H1 (cell line): ENCODE measurements around the gene RAB3IL1. TPM values are rescaled to one million over a fixed set of nuclear protein-coding genes. Genes with fewer than 3 reads are reported as not detected.

Source experiments
- CTCF ChIA-PET: fragments of 300-600 bp; sonication (Branson Sonifier 250); formaldehyde crosslinking; loops from one replicate; lab custom pipeline; 2021; ENCODE audit not compliant: partially characterized antibody; lab: Charles Lee
- POLR2A ChIA-PET: fragments of 300-600 bp; sonication (Branson Sonifier 250); formaldehyde crosslinking; loops from one replicate; lab custom pipeline; 2021; ENCODE audit warnings: inconsistent platforms; ENCODE audit not compliant: partially characterized antibody; lab: Charles Lee
- DNase-seq, 2 experiments: peaks; one replicate each; pipeline versions ENCODE4 v3.0.0 to v3.0.0-alpha.2; 2010 to 2022; ENCODE audit warnings: low spot score in 2 of 2, low read depth in 1 of 2, mixed read lengths in 1 of 2
- FAIRE-seq: peaks from 2 replicates; lab custom pipeline; 2011; peaks lifted over from hg19 to GRCh38; lab: Jason Lieb, UNC
- H2AFZ ChIP-seq: 2 replicates; pipeline ENCODE4 v1.8.1; 2012; ENCODE audit warnings: low read length, inconsistent platforms
- H2AK5ac ChIP-seq: 2 replicates; pipeline ENCODE4 v1.6.1; 2013; ENCODE audit warnings: low read depth, low read length
- H2BK120ac ChIP-seq: replicated peaks from 2 replicates; pipeline ENCODE3; 2013; ENCODE audit warnings: low read depth, low read length, inconsistent platforms
- H2BK12ac ChIP-seq: 2 replicates; pipeline ENCODE4 v1.6.1; 2013; ENCODE audit warnings: low read depth, low read length
- H2BK15ac ChIP-seq: 2 replicates; pipeline ENCODE4 v1.6.1; 2013; ENCODE audit warnings: low read length
- H2BK20ac ChIP-seq: 2 replicates; pipeline ENCODE4 v1.6.1; 2013; ENCODE audit warnings: low read length
- H2BK5ac ChIP-seq: 2 replicates; pipeline ENCODE4 v1.6.1; 2013; ENCODE audit warnings: low read depth, low read length
- H3K14ac ChIP-seq: 2 replicates; pipeline ENCODE4 v1.6.1; 2013; ENCODE audit warnings: inconsistent platforms; ENCODE audit not compliant: insufficient read length
- H3K18ac ChIP-seq: 2 replicates; pipeline ENCODE4 v1.6.1; 2013; ENCODE audit warnings: low read length; ENCODE audit errors: extremely low read depth
- H3K23ac ChIP-seq: 2 replicates; pipeline ENCODE4 v1.6.1; 2013; ENCODE audit warnings: inconsistent platforms; ENCODE audit not compliant: insufficient read length
- H3K23me2 ChIP-seq: 2 replicates; pipeline ENCODE4 v1.6.1; 2013; ENCODE audit warnings: low read depth, low read length
- H3K27ac ChIP-seq: 2 replicates; pipeline ENCODE4 v1.6.1; 2011; ENCODE audit warnings: low read depth, low read length, inconsistent platforms
- H3K27me3 ChIP-seq, 4 experiments: replicated peaks in 1 of 4; 1 replicate in 1 of 4; 2 replicates in 3 of 4; pipeline versions ENCODE4 v1.6.1 to v1.8.1; 2011 to 2013; ENCODE audit warnings: low read length in 3 of 4, mild to moderate bottlenecking in 3 of 4, inconsistent platforms in 2 of 4, mixed read lengths in 2 of 4, moderate library complexity in 1 of 4; ENCODE audit not compliant: control insufficient read depth in 3 of 4, insufficient read depth in 3 of 4; ENCODE audit errors: extremely low read depth in 1 of 4
- H3K36me3 ChIP-seq, 4 experiments: 2 replicates each; pipeline versions ENCODE4 v1.6.1 to v1.8.1; 2011 to 2013; ENCODE audit warnings: mild to moderate bottlenecking in 4 of 4, low read length in 3 of 4, moderate library complexity in 2 of 4, control low read depth in 1 of 4, inconsistent platforms in 1 of 4; ENCODE audit not compliant: insufficient read depth in 4 of 4, control insufficient read depth in 2 of 4
- H3K4ac ChIP-seq: replicated peaks from 2 replicates; pipeline ENCODE3; 2013; ENCODE audit warnings: low read length, low read depth, mixed read lengths, inconsistent platforms; ENCODE audit not compliant: insufficient read length
- H3K4me1 ChIP-seq, 4 experiments: replicated peaks in 1 of 4; 1 replicate in 1 of 4; 2 replicates in 3 of 4; pipeline versions ENCODE4 v1.6.1 to v1.8.1; 2011 to 2013; ENCODE audit warnings: low read length in 3 of 4, inconsistent platforms in 2 of 4, mixed read lengths in 1 of 4; ENCODE audit not compliant: insufficient read depth in 4 of 4, control insufficient read depth in 3 of 4
- H3K4me2 ChIP-seq, 2 experiments: 2 replicates each; pipeline versions ENCODE4 v1.6.1 to v1.8.1; 2011 to 2013; ENCODE audit warnings: low read depth in 2 of 2, low read length in 2 of 2, control low read depth in 1 of 2, inconsistent platforms in 1 of 2, mild to moderate bottlenecking in 1 of 2; ENCODE audit not compliant: insufficient read depth in 1 of 2
- H3K4me3 ChIP-seq, 4 experiments: fragments of 200-600, 300-600 bp in 1 of 4; sonication (generic), shearing (Covaris generic), sonication (Bioruptor Twin) in 1 of 4; 2 replicates each; pipeline versions ENCODE4 v1.5.1 to v1.8.1; 2011 to 2016; ENCODE audit warnings: low read length in 4 of 4, low read depth in 3 of 4, control low read depth in 2 of 4, inconsistent platforms in 2 of 4, mild to moderate bottlenecking in 2 of 4, mixed read lengths in 1 of 4, moderate library complexity in 1 of 4; ENCODE audit not compliant: insufficient read depth in 2 of 4; ENCODE audit errors: extremely low read depth in 1 of 4
- H3K56ac ChIP-seq: replicated peaks from 2 replicates; pipeline ENCODE3; 2013; ENCODE audit warnings: low read depth, mild to moderate bottlenecking, mixed read lengths, low read length, inconsistent platforms; ENCODE audit not compliant: insufficient read length
- H3K79me1 ChIP-seq: 2 replicates; pipeline ENCODE4 v1.6.1; 2013; ENCODE audit warnings: low read depth, low read length, control low read depth
- H3K79me2 ChIP-seq, 2 experiments: 2 replicates each; pipeline versions ENCODE4 v1.6.1 to v1.8.1; 2012 to 2013; ENCODE audit warnings: low read length in 2 of 2, mild to moderate bottlenecking in 2 of 2, inconsistent platforms in 1 of 2; ENCODE audit not compliant: insufficient read depth in 2 of 2, control insufficient read depth in 1 of 2
- H3K9ac ChIP-seq, 4 experiments: replicated peaks in 1 of 4; 1 replicate in 1 of 4; 2 replicates in 3 of 4; pipeline versions ENCODE4 v1.6.1 to v1.8.1; 2011 to 2013; ENCODE audit warnings: low read depth in 3 of 4, low read length in 3 of 4, control low read depth in 2 of 4, mild to moderate bottlenecking in 2 of 4, moderate library complexity in 2 of 4, inconsistent platforms in 1 of 4; ENCODE audit errors: extremely low read depth in 1 of 4
- H3K9me3 ChIP-seq, 2 experiments: 2 replicates each; pipeline versions ENCODE4 v1.6.1 to v1.8.1; 2012 to 2013; ENCODE audit warnings: mild to moderate bottlenecking in 2 of 2, moderate library complexity in 2 of 2, control low read depth in 1 of 2, inconsistent platforms in 1 of 2, low read depth in 1 of 2, low read length in 1 of 2, mixed read lengths in 1 of 2; ENCODE audit not compliant: insufficient read depth in 2 of 2
- H4K20me1 ChIP-seq, 2 experiments: replicated peaks in 1 of 2; 2 replicates each; pipeline versions ENCODE3 to v1.8.1; 2011 to 2013; ENCODE audit warnings: inconsistent platforms in 2 of 2, low read length in 2 of 2, mild to moderate bottlenecking in 1 of 2; ENCODE audit not compliant: insufficient read depth in 2 of 2, control insufficient read depth in 1 of 2
- H4K5ac ChIP-seq: 2 replicates; pipeline ENCODE4 v1.6.1; 2013; ENCODE audit warnings: low read length, low read depth, mixed read lengths, inconsistent platforms; ENCODE audit not compliant: insufficient read length
- H4K8ac ChIP-seq: 2 replicates; pipeline ENCODE4 v1.8.0; 2013; ENCODE audit warnings: mild to moderate bottlenecking, moderate library complexity, low read length, inconsistent platforms; ENCODE audit not compliant: insufficient read depth; ENCODE audit errors: extremely low read depth
- H4K91ac ChIP-seq: replicated peaks from 2 replicates; pipeline ENCODE3; 2013; ENCODE audit warnings: low read length, mixed read lengths, inconsistent platforms; ENCODE audit not compliant: insufficient read length
- CEBPB ChIP-seq: IDR thresholded peaks from 2 replicates; pipeline ENCODE4 v1.6.1; 2012; ENCODE audit warnings: low read depth, low read length
- CTBP2 ChIP-seq: IDR thresholded peaks from 2 replicates; pipeline ENCODE4 v1.7.0; 2011; ENCODE audit warnings: borderline replicate concordance, mild to moderate bottlenecking, moderate library complexity, mixed read lengths, low read length; ENCODE audit not compliant: insufficient read depth, insufficient read length
- FOSL1 ChIP-seq: IDR thresholded peaks from 2 replicates; pipeline ENCODE4 v1.6.1; 2011; ENCODE audit warnings: mild to moderate bottlenecking, low read depth, low read length, moderate library complexity; ENCODE audit not compliant: insufficient read depth
- NANOG ChIP-seq: IDR thresholded peaks from 2 replicates; pipeline ENCODE4 v1.6.1; 2011; ENCODE audit warnings: low read length, low read depth, mild to moderate bottlenecking, inconsistent platforms; ENCODE audit not compliant: insufficient read depth, poor library complexity, severe bottlenecking
- POU5F1 ChIP-seq: IDR thresholded peaks from 2 replicates; pipeline ENCODE4 v1.6.1; 2011; ENCODE audit warnings: low read depth, mild to moderate bottlenecking, low read length, moderate library complexity
- SP2 ChIP-seq: IDR thresholded peaks from 2 replicates; pipeline ENCODE4 v1.6.1; 2012; ENCODE audit warnings: mild to moderate bottlenecking, low read length, inconsistent platforms
- TBP ChIP-seq: IDR thresholded peaks from 2 replicates; pipeline ENCODE4 v1.6.1; 2011; ENCODE audit warnings: low read depth, low read length, improper control_type of control experiment
- WGBS, 2 experiments: shearing (Covaris generic) in 1 of 2; methylation state at CpG; one replicate each; pipeline versions ENCODE4 v1.1.6 to v1.1.7; 2013 to 2015; ENCODE audit warnings: low lambda C conversion rate in 2 of 2, mixed read lengths in 2 of 2, inconsistent platforms in 1 of 2, low coverage in 1 of 2, missing lambda C conversion rate in 1 of 2; ENCODE audit not compliant: insufficient replicate concordance in 2 of 2, insufficient coverage in 1 of 2, insufficient read length in 1 of 2; ENCODE audit errors: extremely low coverage in 1 of 2, missing lambda C conversion rate in 1 of 2; 5-methylcytosine and 5-hydroxymethylcytosine counted together
- polyA plus RNA-seq, 7 experiments: library from polyadenylated mRNA; depleted of rRNA in 3 of 7; stranded (reverse) in 5 of 7; unstranded in 2 of 7; fragments of >200 nt in 5 of 7; fragments of 200-250 nt in 2 of 7; gene quantifications; 1 replicate in 5 of 7; 2 replicates in 1 of 7; 4 replicates in 1 of 7; pipeline versions ENCODE4 v1.2.1 to v1.2.3, GENCODE V29; 2011 to 2013; ENCODE audit warnings: missing spikeins in 2 of 7, mixed read lengths in 2 of 7
- total RNA-seq: library from RNA; stranded (reverse); fragmentation: NEBNext Ultra II Directional; extraction: Animal tissue kit (Norgen Biotek cat#: 25700); gene quantifications from 2 replicates; pipeline ENCODE4 v1.2.1, GENCODE V29; 2021
- TF ChIP-seq, protein P1 (sequence below): IDR thresholded peaks from 2 replicates; pipeline ENCODE4 v1.6.1; 2012; ENCODE audit warnings: low read length, inconsistent platforms
- TF ChIP-seq, protein P2 (sequence below): IDR thresholded peaks from 2 replicates; pipeline ENCODE4 v1.6.1; 2011; ENCODE audit warnings: low read depth, mild to moderate bottlenecking, low read length; ENCODE audit not compliant: insufficient read depth

Gene RAB3IL1
- total and polyA plus RNA-seq, 2 of the 8 experiments (the other 6 are each of a cell fraction or from before 2014, with no cell fraction given), result 6.8 to 7.9 TPM

DNA sequence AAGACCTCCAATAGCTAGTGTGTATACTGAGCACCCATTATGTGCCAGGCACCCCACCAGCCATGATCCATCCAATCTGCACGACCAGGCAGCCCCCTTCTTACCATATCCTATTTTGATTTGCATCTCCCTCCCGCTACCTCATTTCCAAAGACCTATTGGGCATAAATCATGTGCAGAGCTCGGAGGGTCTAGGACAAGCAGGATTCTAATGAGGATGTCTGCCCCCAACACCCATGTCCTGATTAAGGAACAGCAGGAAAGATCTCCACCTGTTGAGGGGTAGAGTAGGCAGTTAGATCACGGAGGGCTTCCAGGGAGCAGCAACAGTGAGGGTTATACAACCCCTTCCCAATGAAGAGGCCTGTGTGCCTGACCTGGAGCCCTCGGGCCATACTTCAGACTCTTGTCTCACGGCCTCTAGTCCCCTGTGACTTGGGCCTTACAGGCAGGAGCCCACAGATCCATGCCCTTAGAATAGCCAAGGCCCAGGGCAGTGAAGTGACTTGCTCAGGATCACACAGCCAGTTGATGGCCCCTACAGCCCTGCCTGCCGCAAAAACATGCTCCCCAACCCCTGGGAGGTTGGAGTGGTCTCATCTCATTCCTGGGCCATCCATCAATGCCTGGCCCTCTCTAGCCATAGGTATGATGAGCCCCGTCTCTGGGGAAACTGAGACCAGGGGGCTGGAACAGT lies 3.5 kb downstream of the RAB3IL1 start:
- no peak overlapping the region for H3K9ac ChIP-seq
- H3K4ac ChIP-seq, result no peak overlapping the region
- H3K79me1 ChIP-seq, result no peaks in the 10 kb centered on the region
- H3K56ac ChIP-seq, result no peak overlapping the region
- no peak overlapping the region for H4K91ac ChIP-seq
- H3K36me3 ChIP-seq, result no peaks in the 10 kb centered on the region
- no peak overlapping the region for H3K27ac ChIP-seq
- POLR2A ChIA-PET, result interaction anchor here (0.7 to 1.9 kb wide), 4 partner anchors 9 to 54 kb away, joined by 3 to 8 read pairs (median 4); partner anchors contain the start of gene FTH1
- FAIRE-seq, result no peak
- no peak overlapping the region for H3K4me3 ChIP-seq
- no peak overlapping the region for H2AFZ ChIP-seq
- H3K18ac ChIP-seq, result no peak overlapping the region
- H3K27me3 ChIP-seq, result peaks cover 0 to 22% (median 18%) of the 10 kb centered on the region in 4 experiments; a peak in 6 of 7 replicates
- no peak overlapping the region; the same call in 1 of the 2 replicates for H2BK5ac ChIP-seq
- H2BK120ac ChIP-seq, result no peak overlapping the region
- H3K14ac ChIP-seq, result no peak overlapping the region
- H2BK12ac ChIP-seq, result no peak overlapping the region
- CTCF ChIA-PET, result interaction anchor here (1.3 to 11.1 kb wide), 5 partner anchors 10 to 194 kb away, joined by 3 to 202 read pairs (median 10); no protein-coding TSS in a partner anchor
- H3K79me2 ChIP-seq, result no peaks in the 10 kb centered on the region
- WGBS, 2 experiments, result 80% methylated on average over 8 of the region's 8 CpGs; no CpG with 5 or more reads in 1 of the 2 experiments
- H4K8ac ChIP-seq, result peak overlapping the region; percentile 11; the same call in 1 of the 2 replicates
- H3K9me3 ChIP-seq, result no peaks in the 10 kb centered on the region
- no peak overlapping the region for H3K4me2 ChIP-seq
- DNase-seq, result peak in 1 of 2 experiments; percentile 40
- peaks cover 7% of the 10 kb centered on the region; the same call in 1 of the 2 replicates for H3K23me2 ChIP-seq
- no peak overlapping the region for H4K5ac ChIP-seq
- no peak overlapping the region for H3K23ac ChIP-seq
- peaks cover 0 to 19% (median 8%) of the 10 kb centered on the region in 4 experiments; a peak in 6 of 7 replicates for H3K4me1 ChIP-seq
- no peak overlapping the region for H2BK20ac ChIP-seq
- H2AK5ac ChIP-seq, result no peak overlapping the region
- no peak overlapping the region for H2BK15ac ChIP-seq
- no peaks in the 10 kb centered on the region for H4K20me1 ChIP-seq
- TF ChIP-seq SP2, result no peak
- no peak for TF ChIP-seq TBP
- TF ChIP-seq CTBP2, result no peak
- no peak for TF ChIP-seq CEBPB
- TF ChIP-seq, protein P1, sequence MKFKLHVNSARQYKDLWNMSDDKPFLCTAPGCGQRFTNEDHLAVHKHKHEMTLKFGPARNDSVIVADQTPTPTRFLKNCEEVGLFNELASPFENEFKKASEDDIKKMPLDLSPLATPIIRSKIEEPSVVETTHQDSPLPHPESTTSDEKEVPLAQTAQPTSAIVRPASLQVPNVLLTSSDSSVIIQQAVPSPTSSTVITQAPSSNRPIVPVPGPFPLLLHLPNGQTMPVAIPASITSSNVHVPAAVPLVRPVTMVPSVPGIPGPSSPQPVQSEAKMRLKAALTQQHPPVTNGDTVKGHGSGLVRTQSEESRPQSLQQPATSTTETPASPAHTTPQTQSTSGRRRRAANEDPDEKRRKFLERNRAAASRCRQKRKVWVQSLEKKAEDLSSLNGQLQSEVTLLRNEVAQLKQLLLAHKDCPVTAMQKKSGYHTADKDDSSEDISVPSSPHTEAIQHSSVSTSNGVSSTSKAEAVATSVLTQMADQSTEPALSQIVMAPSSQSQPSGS, result no peak
- no peak for TF ChIP-seq FOSL1
- TF ChIP-seq POU5F1, result no peak
- TF ChIP-seq, protein P2, sequence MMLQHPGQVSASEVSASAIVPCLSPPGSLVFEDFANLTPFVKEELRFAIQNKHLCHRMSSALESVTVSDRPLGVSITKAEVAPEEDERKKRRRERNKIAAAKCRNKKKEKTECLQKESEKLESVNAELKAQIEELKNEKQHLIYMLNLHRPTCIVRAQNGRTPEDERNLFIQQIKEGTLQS, result no peak
- TF ChIP-seq NANOG, result no peak
